ENCODE data around the gene TSPAN15.

Gene TSPAN15

DNA sequence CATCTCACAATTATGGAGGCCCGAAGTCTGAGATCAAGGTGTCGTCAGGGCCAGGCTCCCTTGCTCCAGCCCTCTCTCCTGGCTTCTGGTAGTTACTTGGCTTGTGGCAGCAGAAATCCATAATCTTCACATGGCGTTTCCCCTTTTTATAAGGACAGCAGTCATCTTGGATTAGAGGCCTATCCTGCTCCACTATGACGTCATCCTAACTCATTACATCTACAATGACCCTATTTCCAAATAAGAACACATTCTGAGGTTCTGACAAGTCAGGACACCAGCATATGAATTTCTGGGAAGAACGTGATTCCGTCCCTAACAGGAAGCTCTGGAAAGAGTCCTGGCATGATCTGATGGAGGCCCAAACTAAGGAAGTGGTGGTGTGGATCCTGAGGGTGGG lies 86.2 kb downstream of the TSPAN15 start:
- no peak overlapping the region for H3K4me3 ChIP-seq (ENCODE audit: low read depth, low read length)
- H3K36me3 ChIP-seq (ENCODE audit: control insufficient read depth in 2 of 2, insufficient read depth in 1 of 2, low read length in 2 of 2) = no peaks in the 10 kb centered on the region
- H3K4me1 ChIP-seq (ENCODE audit: control insufficient read depth, insufficient read depth, low read length) = no peaks in the 10 kb centered on the region
- POLR2A ChIA-PET = no interaction called here
- no peaks in the 10 kb centered on the region; the same call in 1 of the 2 replicates for H3K9me3 ChIP-seq (ENCODE audit: control insufficient read depth, insufficient read depth, low read depth, low read length)
- no peak overlapping the region for H3K27ac ChIP-seq (ENCODE audit: extremely low read depth, low read depth, low read length)
- TF ChIP-seq ZNF341 (tag by site-specific recombination; IDR thresholded peaks at IDR 0.05; ENCODE audit: low read depth) = no peak
- TF ChIP-seq ATF2 (tag by site-specific recombination; IDR thresholded peaks at IDR 0.05; ENCODE audit: low read depth) = peak; percentile 55
- CTCF ChIA-PET = interaction anchor here (1.1 kb wide), 1 partner anchor 23 kb away, joined by 5 read pairs; no protein-coding TSS in a partner anchor

- no peak overlapping the region for H3K4me3 ChIP-seq (ENCODE audit: low read depth, low read length)
- TF ChIP-seq ZNF645 (tag by site-specific recombination; IDR thresholded peaks at IDR 0.05) = no peak
- TF ChIP-seq, protein P1, sequence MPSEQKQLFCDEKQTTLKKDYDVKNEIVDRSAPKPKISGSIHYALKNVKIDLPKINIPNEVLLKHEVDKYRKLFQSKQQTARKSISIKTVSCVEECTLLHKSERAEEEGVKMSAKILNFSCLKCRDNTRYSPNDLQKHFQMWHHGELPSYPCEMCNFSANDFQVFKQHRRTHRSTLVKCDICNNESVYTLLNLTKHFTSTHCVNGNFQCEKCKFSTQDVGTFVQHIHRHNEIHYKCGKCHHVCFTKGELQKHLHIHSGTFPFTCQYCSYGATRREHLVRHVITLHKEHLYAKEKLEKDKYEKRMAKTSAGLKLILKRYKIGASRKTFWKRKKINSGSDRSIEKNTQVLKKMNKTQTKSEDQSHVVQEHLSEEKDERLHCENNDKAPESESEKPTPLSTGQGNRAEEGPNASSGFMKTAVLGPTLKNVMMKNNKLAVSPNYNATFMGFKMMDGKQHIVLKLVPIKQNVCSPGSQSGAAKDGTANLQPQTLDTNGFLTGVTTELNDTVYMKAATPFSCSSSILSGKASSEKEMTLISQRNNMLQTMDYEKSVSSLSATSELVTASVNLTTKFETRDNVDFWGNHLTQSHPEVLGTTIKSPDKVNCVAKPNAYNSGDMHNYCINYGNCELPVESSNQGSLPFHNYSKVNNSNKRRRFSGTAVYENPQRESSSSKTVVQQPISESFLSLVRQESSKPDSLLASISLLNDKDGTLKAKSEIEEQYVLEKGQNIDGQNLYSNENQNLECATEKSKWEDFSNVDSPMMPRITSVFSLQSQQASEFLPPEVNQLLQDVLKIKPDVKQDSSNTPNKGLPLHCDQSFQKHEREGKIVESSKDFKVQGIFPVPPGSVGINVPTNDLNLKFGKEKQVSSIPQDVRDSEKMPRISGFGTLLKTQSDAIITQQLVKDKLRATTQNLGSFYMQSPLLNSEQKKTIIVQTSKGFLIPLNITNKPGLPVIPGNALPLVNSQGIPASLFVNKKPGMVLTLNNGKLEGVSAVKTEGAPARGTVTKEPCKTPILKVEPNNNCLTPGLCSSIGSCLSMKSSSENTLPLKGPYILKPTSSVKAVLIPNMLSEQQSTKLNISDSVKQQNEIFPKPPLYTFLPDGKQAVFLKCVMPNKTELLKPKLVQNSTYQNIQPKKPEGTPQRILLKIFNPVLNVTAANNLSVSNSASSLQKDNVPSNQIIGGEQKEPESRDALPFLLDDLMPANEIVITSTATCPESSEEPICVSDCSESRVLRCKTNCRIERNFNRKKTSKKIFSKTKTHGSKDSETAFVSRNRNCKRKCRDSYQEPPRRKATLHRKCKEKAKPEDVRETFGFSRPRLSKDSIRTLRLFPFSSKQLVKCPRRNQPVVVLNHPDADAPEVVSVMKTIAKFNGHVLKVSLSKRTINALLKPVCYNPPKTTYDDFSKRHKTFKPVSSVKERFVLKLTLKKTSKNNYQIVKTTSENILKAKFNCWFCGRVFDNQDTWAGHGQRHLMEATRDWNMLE (tag by site-specific recombination; conservative IDR thresholded peaks at IDR 0.05; ENCODE audit: low read depth) = no peak
- TF ChIP-seq ZNF133 (tag by site-specific recombination; IDR thresholded peaks at IDR 0.05) = no peak
- no peak for TF ChIP-seq ZNF223 (tag by site-specific recombination; IDR thresholded peaks at IDR 0.05)
- TF ChIP-seq SALL2 (tag by site-specific recombination; IDR thresholded peaks at IDR 0.05; ENCODE audit: borderline replicate concordance) = no peak
- TF ChIP-seq ZNF701 (tag by site-specific recombination; IDR thresholded peaks at IDR 0.05) = no peak
- TF ChIP-seq ZBTB48 (tag by site-specific recombination; IDR thresholded peaks at IDR 0.05) = no peak
- TF ChIP-seq, protein P2, sequence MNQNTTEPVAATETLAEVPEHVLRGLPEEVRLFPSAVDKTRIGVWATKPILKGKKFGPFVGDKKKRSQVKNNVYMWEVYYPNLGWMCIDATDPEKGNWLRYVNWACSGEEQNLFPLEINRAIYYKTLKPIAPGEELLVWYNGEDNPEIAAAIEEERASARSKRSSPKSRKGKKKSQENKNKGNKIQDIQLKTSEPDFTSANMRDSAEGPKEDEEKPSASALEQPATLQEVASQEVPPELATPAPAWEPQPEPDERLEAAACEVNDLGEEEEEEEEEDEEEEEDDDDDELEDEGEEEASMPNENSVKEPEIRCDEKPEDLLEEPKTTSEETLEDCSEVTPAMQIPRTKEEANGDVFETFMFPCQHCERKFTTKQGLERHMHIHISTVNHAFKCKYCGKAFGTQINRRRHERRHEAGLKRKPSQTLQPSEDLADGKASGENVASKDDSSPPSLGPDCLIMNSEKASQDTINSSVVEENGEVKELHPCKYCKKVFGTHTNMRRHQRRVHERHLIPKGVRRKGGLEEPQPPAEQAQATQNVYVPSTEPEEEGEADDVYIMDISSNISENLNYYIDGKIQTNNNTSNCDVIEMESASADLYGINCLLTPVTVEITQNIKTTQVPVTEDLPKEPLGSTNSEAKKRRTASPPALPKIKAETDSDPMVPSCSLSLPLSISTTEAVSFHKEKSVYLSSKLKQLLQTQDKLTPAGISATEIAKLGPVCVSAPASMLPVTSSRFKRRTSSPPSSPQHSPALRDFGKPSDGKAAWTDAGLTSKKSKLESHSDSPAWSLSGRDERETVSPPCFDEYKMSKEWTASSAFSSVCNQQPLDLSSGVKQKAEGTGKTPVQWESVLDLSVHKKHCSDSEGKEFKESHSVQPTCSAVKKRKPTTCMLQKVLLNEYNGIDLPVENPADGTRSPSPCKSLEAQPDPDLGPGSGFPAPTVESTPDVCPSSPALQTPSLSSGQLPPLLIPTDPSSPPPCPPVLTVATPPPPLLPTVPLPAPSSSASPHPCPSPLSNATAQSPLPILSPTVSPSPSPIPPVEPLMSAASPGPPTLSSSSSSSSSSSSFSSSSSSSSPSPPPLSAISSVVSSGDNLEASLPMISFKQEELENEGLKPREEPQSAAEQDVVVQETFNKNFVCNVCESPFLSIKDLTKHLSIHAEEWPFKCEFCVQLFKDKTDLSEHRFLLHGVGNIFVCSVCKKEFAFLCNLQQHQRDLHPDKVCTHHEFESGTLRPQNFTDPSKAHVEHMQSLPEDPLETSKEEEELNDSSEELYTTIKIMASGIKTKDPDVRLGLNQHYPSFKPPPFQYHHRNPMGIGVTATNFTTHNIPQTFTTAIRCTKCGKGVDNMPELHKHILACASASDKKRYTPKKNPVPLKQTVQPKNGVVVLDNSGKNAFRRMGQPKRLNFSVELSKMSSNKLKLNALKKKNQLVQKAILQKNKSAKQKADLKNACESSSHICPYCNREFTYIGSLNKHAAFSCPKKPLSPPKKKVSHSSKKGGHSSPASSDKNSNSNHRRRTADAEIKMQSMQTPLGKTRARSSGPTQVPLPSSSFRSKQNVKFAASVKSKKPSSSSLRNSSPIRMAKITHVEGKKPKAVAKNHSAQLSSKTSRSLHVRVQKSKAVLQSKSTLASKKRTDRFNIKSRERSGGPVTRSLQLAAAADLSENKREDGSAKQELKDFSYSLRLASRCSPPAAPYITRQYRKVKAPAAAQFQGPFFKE (tag by site-specific recombination; IDR thresholded peaks at IDR 0.05; ENCODE audit: borderline replicate concordance) = no peak
- no peak overlapping the region for H3K27ac ChIP-seq (ENCODE audit: extremely low read depth, low read depth, low read length)
- H3K9me3 ChIP-seq (ENCODE audit: control insufficient read depth, insufficient read depth, low read depth, low read length) = no peaks in the 10 kb centered on the region; the same call in 1 of the 2 replicates
- no peaks in the 10 kb centered on the region for H3K36me3 ChIP-seq (ENCODE audit: control insufficient read depth in 2 of 2, insufficient read depth in 1 of 2, low read length in 2 of 2)
- ChIA-PET POLR2A (no interaction called here), CTCF (interaction anchor here (0.5 kb wide), 1 partner anchor 23 kb away, joined by 3 read pairs; no protein-coding TSS in a partner anchor)
- no peaks in the 10 kb centered on the region for H3K4me1 ChIP-seq (ENCODE audit: control insufficient read depth, insufficient read depth, low read length)
Measured at GRCh38 chr10:69538461-69538860, 87.2 kb downstream of the TSPAN15 start.
